Immature natural killer cell (primary cell): Measurements from ENCODE around the gene FETUB. TPM values are rescaled to one million over a fixed set of nuclear protein-coding genes. Genes with fewer than 3 reads are reported as not detected.
A peak's percentile ranks its signal among the peaks of the same experiment; 100 is the strongest.

ENCODE experiments used
- DNase-seq, 3 donors: peaks; one replicate each; pipeline ENCODE4 v3.0.0; 2022; ENCODE audit warnings: mixed read lengths in 1 of 3
- H3K27ac Mint-ChIP-seq, 6 donors: one replicate each; pipeline ENCODE4 v1.8.0; 2020; ENCODE audit warnings: mixed read lengths in 6 of 6, mild to moderate bottlenecking in 5 of 6, inconsistent platforms in 4 of 6, moderate library complexity in 3 of 6
- H3K27me3 Mint-ChIP-seq, 3 donors: one replicate each; pipeline ENCODE4 v1.8.0; 2020 to 2021; ENCODE audit warnings: low read depth in 3 of 3, mild to moderate bottlenecking in 3 of 3, mixed read lengths in 3 of 3, moderate library complexity in 3 of 3, inconsistent platforms in 1 of 3
- H3K36me3 Mint-ChIP-seq, 3 donors: one replicate each; pipeline ENCODE4 v1.8.0; 2020; ENCODE audit warnings: mixed read lengths in 3 of 3, inconsistent platforms in 2 of 3, mild to moderate bottlenecking in 2 of 3
- H3K4me1 Mint-ChIP-seq, 2 donors: one replicate each; pipeline ENCODE4 v1.8.0; 2020; ENCODE audit warnings: inconsistent platforms in 2 of 2, mild to moderate bottlenecking in 2 of 2, mixed read lengths in 2 of 2, moderate library complexity in 1 of 2
- H3K4me3 Mint-ChIP-seq, 5 donors: one replicate each; pipeline ENCODE4 v1.8.0; 2020; ENCODE audit warnings: mild to moderate bottlenecking in 5 of 5, mixed read lengths in 5 of 5, inconsistent platforms in 3 of 5, moderate library complexity in 3 of 5
- H3K9me3 Mint-ChIP-seq, 6 donors: one replicate each; pipeline ENCODE4 v1.8.0; 2020; ENCODE audit warnings: mild to moderate bottlenecking in 6 of 6, mixed read lengths in 6 of 6, inconsistent platforms in 4 of 6, moderate library complexity in 3 of 6
- polyA plus RNA-seq, 3 donors: library from polyadenylated mRNA; unstranded; fragments of 300-500 nt; fragmentation: Illumina TruSeq; gene quantifications; one replicate each; pipeline ENCODE4 v1.2.3, GENCODE V29; 2021

Gene FETUB
- polyA plus RNA-seq, 3 donors from 2014 or later, result not detected

DNA sequence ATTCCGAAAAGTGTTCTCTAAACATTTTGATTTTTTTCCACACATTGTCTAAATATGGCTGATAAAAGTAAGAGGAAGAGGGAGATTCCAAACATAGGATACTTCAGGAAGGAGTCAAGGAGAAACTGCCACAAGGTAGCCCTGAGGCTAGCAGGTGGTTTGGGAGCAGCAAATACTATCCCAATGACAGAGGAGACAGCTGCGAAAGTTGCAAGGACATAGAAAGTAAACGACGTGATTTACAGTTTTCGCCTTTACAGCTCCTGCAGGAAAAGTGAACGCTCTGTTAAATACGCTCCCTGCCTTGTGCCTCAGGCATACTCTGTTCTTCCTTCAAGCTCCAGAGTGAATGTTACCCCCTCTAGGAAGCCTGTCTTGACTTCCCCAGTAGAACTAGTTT lies 3.7 kb upstream of the FETUB start:
- H3K4me3 Mint-ChIP-seq, result no peak overlapping the region
- peaks cover 2 to 15% (median 8%) of the 10 kb centered on the region in 3 donors for H3K27me3 Mint-ChIP-seq
- H3K9me3 Mint-ChIP-seq, result no peaks in the 10 kb centered on the region
- H3K4me1 Mint-ChIP-seq, result peaks cover 0 to 8% of the 10 kb centered on the region in 2 donors
- H3K36me3 Mint-ChIP-seq, result no peaks in the 10 kb centered on the region
- no peak overlapping the region for H3K27ac Mint-ChIP-seq
- no peak for DNase-seq

DNA sequence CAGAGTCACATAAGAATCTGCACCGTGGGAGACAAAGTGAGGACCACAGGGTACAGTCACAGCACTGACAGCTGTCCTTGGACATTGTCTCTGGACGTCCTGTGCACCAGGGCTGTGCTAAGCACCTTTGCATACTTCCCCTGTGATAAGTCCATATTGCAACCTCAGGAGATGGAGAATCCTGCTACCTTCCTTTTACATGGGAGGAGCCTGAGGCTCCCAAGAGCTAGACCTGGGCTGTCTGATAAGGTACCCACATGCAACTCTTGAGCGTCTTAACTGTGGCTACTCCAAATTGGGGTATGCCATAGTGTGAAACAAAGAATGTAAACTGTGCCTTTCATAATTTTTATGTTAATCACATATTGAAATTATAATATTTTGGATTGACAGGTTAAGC lies 2.5 kb upstream of the FETUB start:
- no peak overlapping the region for H3K4me3 Mint-ChIP-seq
- no peaks in the 10 kb centered on the region for H3K36me3 Mint-ChIP-seq
- no peaks in the 10 kb centered on the region for H3K9me3 Mint-ChIP-seq
- H3K27me3 Mint-ChIP-seq, result peaks cover 6 to 16% (median 8%) of the 10 kb centered on the region in 3 donors
- H3K4me1 Mint-ChIP-seq, result peaks cover 0 to 17% of the 10 kb centered on the region in 2 donors
- H3K27ac Mint-ChIP-seq, result no peak overlapping the region
- no peak for DNase-seq

DNA sequence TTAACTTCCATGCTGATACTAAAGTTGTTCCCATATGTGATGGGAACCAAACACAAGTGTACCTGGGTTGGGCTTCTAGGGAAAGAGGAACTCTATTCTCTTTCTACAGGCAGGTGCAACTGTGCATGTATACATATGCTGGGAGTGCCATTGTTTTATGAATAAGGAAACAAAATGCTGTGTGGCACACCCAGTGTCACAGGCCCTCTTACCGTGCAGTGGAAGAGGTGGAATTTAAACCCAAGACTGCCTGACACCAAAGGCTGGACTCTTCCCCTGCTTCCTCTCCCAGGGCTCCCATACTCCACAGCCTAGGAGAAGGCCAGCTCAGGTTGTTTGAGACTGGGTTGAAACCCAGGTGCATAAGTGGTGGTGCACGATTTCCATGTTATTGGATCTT lies 1.9 kb upstream of the FETUB start:
- no peaks in the 10 kb centered on the region for H3K36me3 Mint-ChIP-seq
- H3K27ac Mint-ChIP-seq, result no peak overlapping the region
- H3K4me1 Mint-ChIP-seq, result peaks cover 0 to 22% of the 10 kb centered on the region in 2 donors
- H3K27me3 Mint-ChIP-seq, result peaks cover 8 to 16% (median 10%) of the 10 kb centered on the region in 3 donors
- DNase-seq, result no peak
- H3K4me3 Mint-ChIP-seq, result no peak overlapping the region
- H3K9me3 Mint-ChIP-seq, result no peaks in the 10 kb centered on the region

DNA sequence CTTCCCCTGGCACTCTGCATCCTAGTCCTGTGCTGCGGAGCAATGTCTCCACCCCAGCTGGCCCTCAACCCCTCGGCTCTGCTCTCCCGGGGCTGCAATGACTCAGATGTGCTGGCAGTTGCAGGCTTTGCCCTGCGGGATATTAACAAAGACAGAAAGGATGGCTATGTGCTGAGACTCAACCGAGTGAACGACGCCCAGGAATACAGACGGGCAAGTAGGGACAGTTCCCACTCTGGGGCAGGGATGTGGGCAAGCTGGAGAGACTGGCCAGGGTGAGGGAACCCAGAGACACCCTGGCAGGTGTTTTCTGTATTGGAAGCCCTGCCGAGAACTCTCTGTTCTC lies 247 bp downstream of the FETUB start:
- Mint-ChIP-seq H3K4me1 (peaks cover 0 to 33% of the 10 kb centered on the region in 2 donors), H3K36me3 (no peaks in the 10 kb centered on the region), H3K9me3 (no peaks in the 10 kb centered on the region), H3K27ac (no peak overlapping the region), H3K27me3 (peaks cover 8 to 15% (median 12%) of the 10 kb centered on the region in 3 donors), H3K4me3 (no peak overlapping the region)
- DNase-seq, result no peak

DNA sequence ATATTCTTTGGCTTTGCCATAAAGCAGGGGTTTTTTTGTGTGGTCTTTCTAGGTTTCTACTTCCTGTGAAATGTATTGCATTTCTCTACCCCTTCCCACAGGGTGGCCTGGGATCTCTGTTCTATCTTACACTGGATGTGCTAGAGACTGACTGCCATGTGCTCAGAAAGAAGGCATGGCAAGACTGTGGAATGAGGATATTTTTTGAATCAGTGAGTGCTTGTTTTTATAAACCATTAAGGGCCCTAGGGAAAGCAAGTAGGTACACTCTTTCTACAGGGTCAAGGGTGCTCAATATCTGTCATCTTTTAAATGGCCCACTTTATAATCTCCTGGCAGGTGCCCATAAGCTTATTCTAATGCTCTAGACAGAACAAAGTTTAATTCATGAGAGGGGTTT lies 730 bp downstream of the FETUB start:
- no peaks in the 10 kb centered on the region for H3K36me3 Mint-ChIP-seq
- no peaks in the 10 kb centered on the region for H3K9me3 Mint-ChIP-seq
- H3K4me1 Mint-ChIP-seq, result peaks cover 0 to 33% of the 10 kb centered on the region in 2 donors
- H3K27ac Mint-ChIP-seq, result no peak overlapping the region
- no peak for DNase-seq
- no peak overlapping the region for H3K4me3 Mint-ChIP-seq
- peaks cover 8 to 15% (median 10%) of the 10 kb centered on the region in 3 donors for H3K27me3 Mint-ChIP-seq

DNA sequence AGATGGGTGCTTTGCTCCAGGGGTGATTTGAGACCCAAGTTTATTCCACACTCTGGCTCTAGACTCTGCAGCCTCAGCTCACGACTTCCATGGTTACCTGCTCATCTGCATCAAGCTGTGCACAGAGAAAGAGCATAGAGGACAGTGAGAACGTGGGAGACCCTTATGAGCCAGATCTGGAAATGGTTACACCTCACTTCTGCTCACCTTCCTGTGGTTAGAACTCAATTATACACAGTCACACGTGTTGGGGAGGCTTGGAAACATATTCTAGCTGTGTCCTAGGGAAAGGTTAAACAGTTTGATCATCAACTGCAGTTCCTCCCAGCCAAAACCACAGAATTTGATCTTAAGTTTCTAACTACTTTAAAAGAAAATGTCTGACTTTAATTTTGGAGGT lies 1.8 kb downstream of the FETUB start:
- peaks cover 0 to 33% of the 10 kb centered on the region in 2 donors for H3K4me1 Mint-ChIP-seq
- H3K27me3 Mint-ChIP-seq, result peaks cover 8 to 14% (median 9%) of the 10 kb centered on the region in 3 donors
- peak overlapping the region in 1 of 6 donors; percentile 16 for H3K27ac Mint-ChIP-seq
- DNase-seq, result no peak
- H3K4me3 Mint-ChIP-seq, result no peak overlapping the region
- no peaks in the 10 kb centered on the region for H3K9me3 Mint-ChIP-seq
- H3K36me3 Mint-ChIP-seq, result no peaks in the 10 kb centered on the region

DNA sequence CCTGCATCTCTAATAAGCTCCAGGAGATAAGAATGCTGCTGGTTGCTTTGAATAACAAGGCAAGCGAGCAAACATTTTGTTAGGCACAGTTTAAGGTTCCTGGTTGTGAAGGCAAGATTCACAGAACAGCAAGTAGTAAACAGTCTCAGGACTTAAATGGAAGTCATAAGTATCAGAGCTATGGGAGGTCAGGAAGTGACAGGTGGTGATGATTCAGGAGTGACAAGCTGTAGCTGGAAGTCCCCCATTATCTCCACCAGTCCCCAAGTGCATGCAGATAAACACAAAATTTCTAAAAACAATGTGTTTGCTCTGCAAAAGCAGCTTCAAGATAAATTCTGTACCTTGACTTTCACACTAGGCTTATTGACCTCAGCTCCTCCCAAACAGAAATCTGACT lies 3.3 kb downstream of the FETUB start:
- Mint-ChIP-seq H3K27me3 (peaks cover 2 to 14% (median 7%) of the 10 kb centered on the region in 3 donors), H3K9me3 (no peaks in the 10 kb centered on the region), H3K27ac (no peak overlapping the region), H3K4me3 (no peak overlapping the region), H3K36me3 (no peaks in the 10 kb centered on the region), H3K4me1 (peaks cover 0 to 33% of the 10 kb centered on the region in 2 donors)
- peak in 2 of 3 donors; percentile 6 to 14 for DNase-seq

DNA sequence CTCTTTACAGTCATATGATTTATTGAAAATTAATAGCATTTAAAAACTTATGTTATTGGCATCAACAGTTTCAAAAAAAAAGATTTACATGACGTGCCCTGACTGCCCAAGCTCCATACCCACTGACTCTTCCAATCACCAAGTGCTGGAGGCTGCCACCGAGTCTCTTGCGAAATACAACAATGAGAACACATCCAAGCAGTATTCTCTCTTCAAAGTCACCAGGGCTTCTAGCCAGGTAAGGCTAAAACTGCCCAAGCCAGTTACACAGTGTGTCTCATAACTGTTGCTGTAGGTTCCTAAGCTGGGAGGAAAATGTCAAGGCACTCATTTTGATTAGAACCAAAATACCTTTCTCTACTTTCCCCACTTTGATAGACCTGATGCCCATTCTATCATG lies 4.5 kb downstream of the FETUB start:
- no peak for DNase-seq
- Mint-ChIP-seq H3K9me3 (no peaks in the 10 kb centered on the region), H3K4me3 (no peak overlapping the region), H3K4me1 (peaks cover 0 to 33% of the 10 kb centered on the region in 2 donors), H3K36me3 (no peaks in the 10 kb centered on the region), H3K27me3 (peaks cover 2 to 14% (median 8%) of the 10 kb centered on the region in 3 donors), H3K27ac (no peak overlapping the region)

DNA sequence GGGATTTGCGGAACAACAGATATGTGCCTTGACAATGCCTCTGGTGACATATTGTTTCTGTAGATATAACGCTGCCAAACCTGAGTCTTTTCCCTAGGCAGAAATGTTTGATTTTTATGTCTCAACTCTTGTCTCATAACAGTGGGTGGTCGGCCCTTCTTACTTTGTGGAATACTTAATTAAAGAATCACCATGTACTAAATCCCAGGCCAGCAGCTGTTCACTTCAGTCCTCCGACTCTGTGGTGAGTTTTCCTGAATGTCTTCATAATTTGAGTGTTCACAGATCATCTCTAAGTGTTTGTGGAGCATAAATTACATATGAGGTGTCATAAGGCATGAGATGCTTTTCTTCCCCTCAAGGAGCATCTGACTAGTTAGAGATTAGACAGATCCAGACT lies 5.9 kb downstream of the FETUB start:
- Mint-ChIP-seq H3K27me3 (peaks cover 0 to 14% (median 7%) of the 10 kb centered on the region in 3 donors), H3K36me3 (no peaks in the 10 kb centered on the region), H3K4me3 (no peak overlapping the region), H3K27ac (no peak overlapping the region), H3K9me3 (no peaks in the 10 kb centered on the region), H3K4me1 (peaks cover 0 to 29% of the 10 kb centered on the region in 2 donors)
- DNase-seq, result no peak

DNA sequence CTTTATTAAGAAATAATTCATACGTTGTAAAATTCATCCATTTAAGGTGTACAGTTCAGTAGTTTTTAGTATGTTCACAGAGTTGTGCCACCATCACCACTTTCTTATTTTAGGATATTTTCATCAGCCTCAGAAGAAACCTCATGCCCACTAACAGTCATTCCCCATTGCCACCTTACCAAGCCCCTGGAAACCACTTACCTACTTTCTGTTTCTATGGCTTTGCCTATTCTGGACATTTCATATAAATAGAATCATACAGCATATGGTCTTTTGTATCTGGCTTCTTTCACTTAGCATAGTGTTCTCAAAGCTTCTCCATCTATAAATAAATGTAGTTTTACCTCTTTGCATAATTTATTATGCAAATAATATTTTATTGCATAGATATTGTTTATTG lies 6.6 kb downstream of the FETUB start:
- Mint-ChIP-seq H3K9me3 (no peaks in the 10 kb centered on the region), H3K27me3 (peaks cover 0 to 14% (median 7%) of the 10 kb centered on the region in 3 donors), H3K36me3 (no peaks in the 10 kb centered on the region), H3K4me3 (no peak overlapping the region), H3K27ac (no peak overlapping the region), H3K4me1 (peaks cover 0 to 23% of the 10 kb centered on the region in 2 donors)
- DNase-seq, result no peak

DNA sequence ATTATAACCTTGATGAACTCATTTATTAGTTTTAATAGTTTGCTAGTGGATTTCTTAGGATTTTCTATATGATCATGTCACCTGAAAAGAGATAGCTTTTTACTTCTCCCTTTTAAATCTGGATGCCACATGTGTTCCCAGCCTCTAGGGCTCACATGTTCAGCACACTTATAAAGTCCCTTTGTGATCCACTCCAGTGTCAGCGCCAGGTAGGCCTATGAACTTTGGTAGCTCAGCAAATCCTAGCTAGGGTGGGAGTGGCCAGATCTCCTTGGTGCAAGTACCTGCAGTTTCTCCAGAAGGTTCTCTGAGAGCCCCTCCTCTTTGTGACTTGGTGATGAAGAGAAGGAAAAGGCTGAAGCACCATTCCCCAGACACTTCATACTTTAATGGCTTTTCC lies 8.7 kb downstream of the FETUB start:
- H3K9me3 Mint-ChIP-seq, result no peaks in the 10 kb centered on the region
- H3K36me3 Mint-ChIP-seq, result no peaks in the 10 kb centered on the region
- H3K27ac Mint-ChIP-seq, result no peak overlapping the region
- no peak overlapping the region for H3K4me3 Mint-ChIP-seq
- no peak for DNase-seq
- H3K27me3 Mint-ChIP-seq, result peaks cover 1 to 11% (median 8%) of the 10 kb centered on the region in 3 donors
- peaks cover 0 to 6% of the 10 kb centered on the region in 2 donors for H3K4me1 Mint-ChIP-seq

DNA sequence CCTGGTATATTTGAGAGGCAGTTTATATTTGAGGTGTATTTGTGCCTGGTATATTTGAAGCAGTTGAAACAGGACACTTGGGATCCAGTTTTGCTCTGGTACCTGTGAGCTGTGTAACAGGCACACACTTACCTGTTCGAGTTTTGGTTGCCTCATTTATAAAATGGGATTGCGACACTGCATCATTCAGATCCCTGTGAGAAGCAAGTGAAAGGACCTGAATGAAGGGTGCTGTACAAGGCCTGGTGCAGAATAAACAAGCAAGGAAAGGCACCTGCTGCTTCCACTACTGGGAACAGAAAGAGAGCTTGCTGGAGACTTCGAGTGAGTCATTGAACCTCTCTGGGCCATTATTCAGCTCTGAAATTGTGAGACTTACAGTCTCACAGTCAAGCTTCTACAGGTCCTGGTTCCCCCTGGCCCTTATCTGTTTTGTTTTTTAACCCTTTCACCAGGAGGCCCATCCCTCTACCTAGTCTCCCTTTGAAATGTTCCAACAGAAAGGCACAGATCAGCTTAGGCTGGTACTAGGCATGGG lies 11.5 kb downstream of the FETUB start:
- H3K4me3 Mint-ChIP-seq, result no peak overlapping the region
- no peaks in the 10 kb centered on the region for H3K36me3 Mint-ChIP-seq
- H3K27ac Mint-ChIP-seq, result no peak overlapping the region
- no peak for DNase-seq
- H3K9me3 Mint-ChIP-seq, result no peaks in the 10 kb centered on the region
- H3K4me1 Mint-ChIP-seq, result no peaks in the 10 kb centered on the region
- H3K27me3 Mint-ChIP-seq, result peaks cover 4 to 8% (median 5%) of the 10 kb centered on the region in 3 donors

DNA sequence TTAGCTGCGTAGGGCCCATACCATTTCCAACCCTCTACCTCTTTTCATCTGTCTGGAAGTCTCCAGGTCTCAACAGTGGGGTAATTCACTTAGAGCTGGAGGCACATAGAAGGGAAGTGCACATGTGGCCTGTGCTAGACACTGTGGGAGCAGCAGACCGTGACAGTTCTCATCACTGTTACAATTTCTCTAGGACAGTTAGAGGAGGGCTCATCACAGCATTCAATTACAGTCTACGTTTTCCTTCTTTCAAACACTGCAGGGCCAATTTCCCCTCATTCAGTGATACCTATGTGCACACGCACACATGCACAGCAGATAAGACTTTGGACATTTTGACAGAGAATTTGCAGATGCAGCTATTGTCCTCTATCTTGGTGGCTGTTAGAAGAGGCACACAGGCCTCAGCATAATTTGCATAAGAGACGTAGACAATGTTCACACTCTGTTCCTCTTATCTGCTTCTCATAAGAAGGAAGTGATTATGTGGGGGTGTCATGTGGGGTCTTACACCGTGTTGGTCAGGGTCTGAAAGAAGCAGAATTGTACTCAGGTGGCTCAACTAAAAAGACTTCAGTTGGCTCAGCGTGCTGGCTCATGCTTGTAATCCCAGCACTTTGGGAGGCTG lies 13.0 kb downstream of the FETUB start:
- no peak overlapping the region for H3K27ac Mint-ChIP-seq
- H3K36me3 Mint-ChIP-seq, result no peaks in the 10 kb centered on the region
- no peaks in the 10 kb centered on the region for H3K9me3 Mint-ChIP-seq
- peaks cover 4 to 12% (median 5%) of the 10 kb centered on the region in 3 donors for H3K27me3 Mint-ChIP-seq
- H3K4me1 Mint-ChIP-seq, result no peaks in the 10 kb centered on the region
- H3K4me3 Mint-ChIP-seq, result no peak overlapping the region
- DNase-seq, result no peak

DNA sequence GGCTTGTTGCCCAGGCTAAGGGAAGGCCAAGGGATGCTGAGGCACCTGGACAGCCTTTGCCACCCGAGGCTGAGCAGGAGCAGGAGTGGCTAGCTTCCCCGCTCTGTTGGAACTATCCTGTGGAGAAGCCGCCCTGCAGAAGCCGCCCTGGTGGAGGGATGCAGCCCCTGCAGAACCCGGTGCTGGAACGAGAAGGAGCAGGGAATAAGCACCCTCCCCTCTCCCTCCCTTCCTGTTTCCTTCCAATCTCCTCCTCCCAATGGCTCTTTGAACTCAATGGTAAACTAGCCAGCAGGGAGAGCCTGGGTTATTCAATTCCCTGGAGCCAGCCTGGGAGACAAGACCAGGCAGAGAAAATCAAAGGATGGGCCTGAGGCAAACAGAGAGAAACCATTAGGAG lies 13.8 kb downstream of the FETUB start:
- no peaks in the 10 kb centered on the region for H3K4me1 Mint-ChIP-seq
- H3K9me3 Mint-ChIP-seq, result no peaks in the 10 kb centered on the region
- DNase-seq, result no peak
- peaks cover 4 to 13% (median 9%) of the 10 kb centered on the region in 3 donors for H3K27me3 Mint-ChIP-seq
- no peak overlapping the region for H3K27ac Mint-ChIP-seq
- no peaks in the 10 kb centered on the region for H3K36me3 Mint-ChIP-seq
- no peak overlapping the region for H3K4me3 Mint-ChIP-seq
